Amniotic epithelial cell (primary cell): ENCODE results near the gene MRM1.
A peak's percentile ranks its signal among the peaks of the same experiment; 100 is the strongest.

Experiments
- DNase-seq: peaks from one replicate; pipeline ENCODE4 v3.0.0-alpha.2; 2010; ENCODE audit warnings: low read depth

The MRM1 gene, protein sequence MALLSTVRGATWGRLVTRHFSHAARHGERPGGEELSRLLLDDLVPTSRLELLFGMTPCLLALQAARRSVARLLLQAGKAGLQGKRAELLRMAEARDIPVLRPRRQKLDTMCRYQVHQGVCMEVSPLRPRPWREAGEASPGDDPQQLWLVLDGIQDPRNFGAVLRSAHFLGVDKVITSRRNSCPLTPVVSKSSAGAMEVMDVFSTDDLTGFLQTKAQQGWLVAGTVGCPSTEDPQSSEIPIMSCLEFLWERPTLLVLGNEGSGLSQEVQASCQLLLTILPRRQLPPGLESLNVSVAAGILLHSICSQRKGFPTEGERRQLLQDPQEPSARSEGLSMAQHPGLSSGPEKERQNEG

DNA sequence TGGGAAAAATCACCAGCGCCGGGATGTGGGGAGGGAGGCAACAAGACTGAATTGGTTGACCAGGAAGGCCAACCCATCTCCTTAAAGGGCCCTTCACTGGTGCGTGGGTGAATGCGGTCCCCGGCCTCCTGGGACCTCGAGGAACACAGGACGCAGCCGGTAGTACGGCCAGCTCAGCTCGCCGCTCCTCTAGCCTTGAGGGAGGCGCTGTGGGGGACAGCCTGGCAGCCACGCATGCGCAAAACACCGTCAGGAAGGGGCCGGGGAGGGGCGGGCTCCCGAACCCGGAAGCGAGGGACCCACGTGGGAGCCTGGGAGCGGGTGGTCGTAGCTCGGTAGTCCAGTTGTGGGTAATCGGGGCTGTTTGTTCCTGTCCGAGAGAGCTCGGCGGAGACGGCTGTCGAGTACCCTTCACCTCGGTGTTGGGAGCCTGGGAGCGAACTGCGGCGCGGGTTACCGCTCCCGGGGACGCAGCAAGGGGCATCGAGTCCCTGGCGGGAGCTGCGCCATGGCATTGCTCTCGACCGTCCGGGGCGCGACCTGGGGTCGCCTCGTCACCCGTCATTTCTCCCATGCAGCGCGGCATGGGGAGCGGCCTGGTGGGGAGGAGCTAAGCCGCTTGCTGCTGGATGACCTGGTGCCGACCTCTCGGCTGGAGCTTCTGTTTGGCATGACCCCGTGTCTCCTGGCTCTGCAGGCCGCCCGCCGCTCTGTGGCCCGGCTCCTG, at the start of gene MRM1:
MRM1 (plus strand) TSS at position 281 of the 727 bp plus-strand sequence; CDS start at position 509, 228 bp downstream.
- DNase-seq = peak; percentile 79

DNA sequence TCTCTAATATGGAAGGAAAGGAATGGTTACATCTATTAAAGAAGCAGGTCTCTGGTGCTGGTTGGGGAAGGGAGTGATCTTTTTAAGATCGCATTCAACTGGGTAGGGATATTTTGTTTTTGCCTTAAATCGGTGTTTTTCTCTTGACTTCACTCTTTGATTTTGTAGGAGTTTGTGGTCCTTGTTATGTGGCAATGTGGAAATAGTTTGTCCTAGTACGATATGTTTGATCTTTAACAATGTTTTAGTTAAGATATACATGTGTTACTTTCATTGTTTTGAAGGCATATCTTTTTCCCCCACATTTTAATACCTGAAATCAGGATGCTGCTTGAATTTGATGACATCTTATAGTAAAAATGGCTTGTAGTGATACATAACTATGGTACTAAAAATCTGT, 47.9 kb upstream of the MRM1 start:
- no peak for DNase-seq

DNA sequence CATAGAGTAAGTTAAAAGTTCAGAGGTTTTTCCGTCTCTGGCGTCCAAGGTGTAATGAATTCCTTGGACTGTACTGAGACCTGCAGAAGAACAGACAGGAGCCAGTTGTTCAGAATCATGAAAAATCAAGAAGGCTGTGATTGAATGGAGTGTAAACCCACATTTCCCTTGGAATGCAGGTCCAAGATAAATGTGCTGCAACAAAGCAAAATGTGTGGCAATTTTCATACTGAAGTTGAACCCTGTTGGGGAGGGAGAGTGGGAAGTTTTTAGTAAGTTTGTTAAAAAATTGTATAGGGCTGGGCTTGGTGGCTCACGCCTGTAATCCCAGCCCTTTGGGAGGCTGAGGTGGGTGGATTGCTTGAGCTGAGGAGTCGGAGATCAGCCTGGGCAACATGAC, 35.3 kb upstream of the MRM1 start:
- peak; percentile 74 for DNase-seq

DNA sequence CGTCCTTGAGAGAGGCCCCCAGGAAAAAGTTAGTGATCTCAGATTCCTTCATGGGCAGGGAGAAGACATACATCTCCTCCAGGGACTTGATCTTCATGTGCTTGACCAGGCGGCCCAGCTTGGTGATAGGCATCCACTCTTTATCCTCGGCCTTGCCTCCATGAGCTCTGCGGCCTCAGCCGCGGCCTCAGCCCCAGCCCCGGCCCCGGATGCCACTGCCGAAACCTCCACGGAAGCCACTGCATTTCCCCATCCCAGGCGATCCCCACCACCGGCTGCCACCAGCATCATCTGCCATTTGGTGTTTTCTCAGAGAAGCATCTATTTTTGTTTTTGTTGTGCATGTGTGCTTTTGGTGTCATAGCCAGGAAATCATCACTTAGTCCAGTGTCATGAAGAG, 26.4 kb upstream of the MRM1 start:
- DNase-seq = no peak

DNA sequence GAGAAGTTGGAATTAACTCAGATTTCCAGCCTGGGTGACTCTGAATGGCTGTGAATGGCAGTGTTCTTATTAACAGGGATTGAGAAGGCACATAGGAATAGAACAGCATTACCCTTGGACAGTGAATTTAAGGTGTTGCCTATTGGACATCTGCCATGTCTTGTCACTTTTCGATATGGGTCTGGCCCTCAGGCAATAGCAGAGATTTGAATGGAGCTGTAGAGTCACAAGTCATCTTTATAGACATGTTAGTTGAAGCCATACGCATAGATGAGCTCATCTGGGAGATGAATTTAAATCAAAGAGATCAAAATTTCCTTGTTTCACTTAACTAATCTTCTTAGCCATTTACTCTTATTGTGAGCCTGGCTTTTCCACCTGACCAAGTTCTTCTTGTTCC, 24.6 kb upstream of the MRM1 start:
- DNase-seq = no peak

DNA sequence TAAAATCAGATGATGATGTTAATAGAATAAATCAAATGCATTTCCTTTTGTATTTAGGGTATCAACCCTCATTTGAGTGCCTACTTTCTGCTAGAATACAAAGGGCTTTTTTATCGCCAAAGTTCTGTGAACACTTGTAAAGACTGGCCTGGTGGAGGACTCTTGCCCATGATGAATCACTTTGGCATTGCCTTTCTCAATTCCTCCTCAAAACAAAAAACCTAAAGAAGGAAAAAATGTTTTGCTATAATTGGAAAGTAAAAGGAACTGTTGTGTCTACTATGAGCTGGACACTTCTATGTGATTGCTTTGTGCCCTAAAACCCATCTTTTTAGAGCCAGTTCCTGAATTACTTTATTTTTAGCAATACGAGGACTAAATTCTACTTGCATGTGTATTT, 22.7 kb upstream of the MRM1 start:
- DNase-seq = peak; percentile 22

DNA sequence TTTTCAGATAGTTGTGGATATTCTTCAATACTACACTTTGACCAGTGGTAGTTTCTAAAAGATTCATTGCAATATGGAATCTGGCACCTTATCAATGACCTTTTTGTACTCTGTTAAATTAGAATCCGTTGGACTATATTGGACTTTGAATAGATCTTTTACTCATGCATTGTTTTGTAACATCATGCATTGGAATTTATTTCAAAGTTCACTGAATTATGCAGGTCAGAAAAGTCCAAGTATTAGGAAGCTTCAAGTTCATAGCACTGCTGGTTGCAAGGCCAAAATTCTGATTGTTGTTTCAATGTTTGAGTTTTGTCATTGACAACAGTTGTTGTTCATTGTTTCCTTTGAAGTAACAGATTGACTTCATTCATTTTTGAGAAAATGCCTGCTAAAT, 17.6 kb upstream of the MRM1 start:
- DNase-seq = no peak

DNA sequence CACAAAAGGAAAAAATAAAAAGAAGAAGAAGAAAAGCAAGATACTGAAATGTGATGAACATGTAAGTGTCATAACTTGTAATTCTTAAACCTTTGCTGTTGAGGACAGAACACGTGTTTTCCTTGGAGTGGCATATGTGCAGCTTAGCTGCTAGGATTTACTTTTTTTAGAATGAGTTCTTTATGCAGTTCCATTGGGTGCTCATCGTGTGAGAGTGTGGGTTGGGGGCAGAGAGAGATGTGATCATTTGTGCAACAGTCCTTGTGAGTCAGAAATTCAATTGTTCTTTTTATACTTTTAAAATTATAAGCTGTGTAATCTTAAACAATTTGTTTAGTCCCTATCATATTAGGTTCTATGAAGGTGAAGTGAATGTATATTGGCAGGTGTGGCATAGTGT, 15.2 kb upstream of the MRM1 start:
- no peak for DNase-seq

DNA sequence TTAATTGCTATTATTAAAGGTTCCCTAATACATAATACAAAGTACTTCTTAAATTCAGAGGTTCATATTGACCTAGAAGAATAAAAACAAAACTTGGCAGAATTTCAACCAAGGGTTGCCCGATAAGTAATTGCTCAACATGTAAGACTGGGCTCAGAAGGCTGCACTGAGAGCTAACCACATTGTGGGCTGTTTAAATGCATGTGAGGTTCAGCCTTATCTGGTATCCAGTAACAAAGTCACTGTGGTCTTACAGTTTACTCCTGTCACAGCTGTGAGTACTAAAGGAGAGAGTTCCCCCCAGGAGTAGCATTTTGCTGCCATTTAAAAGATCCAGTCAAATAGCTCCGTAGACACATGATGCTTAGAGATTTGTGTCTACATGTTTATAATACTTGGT, 11.3 kb upstream of the MRM1 start:
- peak; percentile 92 for DNase-seq

DNA sequence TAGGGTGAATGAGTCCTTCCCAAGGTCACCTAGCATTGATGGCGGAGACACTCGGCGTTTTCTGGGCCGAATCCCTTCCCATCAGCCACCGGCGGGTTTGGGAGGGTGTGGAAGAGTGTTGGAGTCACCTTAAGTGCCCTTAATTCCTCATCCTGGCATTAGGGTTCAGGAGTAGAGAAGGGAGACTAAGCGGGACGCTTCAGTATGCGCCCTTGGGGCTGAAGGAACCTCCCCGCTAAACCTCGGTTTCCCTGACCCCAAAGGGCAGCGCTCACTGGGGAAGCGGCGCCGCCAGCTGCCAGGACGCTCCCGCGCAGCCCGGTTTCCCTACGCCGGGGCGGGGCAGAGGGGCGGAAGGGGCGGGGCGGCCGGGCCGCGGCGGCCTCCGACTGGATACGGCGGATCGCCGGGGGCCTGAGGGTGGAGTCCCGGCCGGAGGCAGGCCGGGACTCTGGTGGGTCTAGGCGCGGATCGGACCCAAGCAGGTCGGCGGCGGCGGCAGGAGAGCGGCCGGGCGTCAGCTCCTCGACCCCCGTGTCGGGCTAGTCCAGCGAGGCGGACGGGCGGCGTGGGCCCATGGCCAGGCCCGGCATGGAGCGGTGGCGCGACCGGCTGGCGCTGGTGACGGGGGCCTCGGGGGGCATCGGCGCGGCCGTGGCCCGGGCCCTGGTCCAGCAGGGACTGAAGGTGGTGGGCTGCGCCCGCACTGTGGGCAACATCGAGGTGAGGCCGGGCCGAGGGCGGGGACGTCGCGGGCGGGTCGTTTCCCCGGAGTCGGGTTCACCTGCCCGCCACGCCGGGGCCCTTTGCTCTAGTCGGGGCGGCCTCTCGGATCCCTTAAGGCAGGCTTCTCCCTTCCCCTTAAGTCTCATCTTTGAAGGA, 9.7 kb upstream of the MRM1 start, which contains the start of gene DHRS11:
DHRS11 (plus strand) TSS at position 446 of the 882 bp plus-strand sequence; CDS start at position 577, 131 bp downstream.
- peak; percentile 49 for DNase-seq

DNA sequence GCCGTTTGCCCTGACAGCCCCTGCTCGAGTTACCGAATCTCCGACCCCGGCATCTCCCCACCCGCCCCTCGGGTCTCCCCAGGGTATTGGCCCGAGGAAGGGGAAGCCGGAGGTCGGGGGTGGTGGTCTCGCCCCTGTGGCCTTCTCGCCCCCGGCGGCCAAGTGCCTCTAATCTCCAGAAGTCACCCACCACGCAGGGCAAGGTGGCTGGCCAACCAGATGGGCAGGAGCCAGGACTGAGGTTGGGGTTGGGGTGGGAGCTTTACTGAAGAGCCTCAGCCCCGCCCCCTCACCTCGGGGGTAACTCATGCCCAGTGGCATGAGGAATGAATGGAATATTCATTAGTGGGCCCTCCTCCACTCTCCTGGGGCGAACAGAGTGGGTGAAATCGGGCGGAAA, 9.1 kb upstream of the MRM1 start:
- peak; percentile 32 for DNase-seq

DNA sequence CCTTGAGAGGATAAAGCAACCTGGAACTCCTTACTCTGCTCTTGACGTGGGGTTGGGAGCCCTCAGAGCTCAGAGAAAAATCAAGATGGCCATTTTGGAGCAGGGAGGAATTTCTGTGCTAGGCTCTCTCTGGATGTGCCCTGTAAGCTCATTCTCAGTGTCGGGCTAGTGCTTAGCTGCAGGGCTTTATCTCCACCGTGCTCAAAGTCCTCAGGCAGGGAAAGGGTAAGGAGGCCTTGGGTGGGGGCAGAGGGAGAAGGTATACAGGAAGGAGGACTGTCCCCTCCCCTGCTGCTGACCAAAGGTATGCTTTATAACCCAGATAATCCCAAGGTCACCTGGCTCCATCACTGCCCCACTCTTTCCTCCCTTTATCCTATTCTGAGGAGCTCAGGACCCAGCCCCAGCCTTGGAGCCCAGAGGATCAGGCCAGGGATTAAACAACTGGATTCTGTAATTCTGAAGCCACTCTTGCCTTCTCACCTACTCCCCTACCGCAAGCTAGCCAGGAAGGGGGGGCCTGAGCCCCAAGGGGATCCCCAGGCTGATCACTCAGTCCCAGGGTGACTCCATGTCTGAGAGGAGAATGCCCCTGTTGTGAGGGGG, 8.6 kb upstream of the MRM1 start:
- DNase-seq = no peak

DNA sequence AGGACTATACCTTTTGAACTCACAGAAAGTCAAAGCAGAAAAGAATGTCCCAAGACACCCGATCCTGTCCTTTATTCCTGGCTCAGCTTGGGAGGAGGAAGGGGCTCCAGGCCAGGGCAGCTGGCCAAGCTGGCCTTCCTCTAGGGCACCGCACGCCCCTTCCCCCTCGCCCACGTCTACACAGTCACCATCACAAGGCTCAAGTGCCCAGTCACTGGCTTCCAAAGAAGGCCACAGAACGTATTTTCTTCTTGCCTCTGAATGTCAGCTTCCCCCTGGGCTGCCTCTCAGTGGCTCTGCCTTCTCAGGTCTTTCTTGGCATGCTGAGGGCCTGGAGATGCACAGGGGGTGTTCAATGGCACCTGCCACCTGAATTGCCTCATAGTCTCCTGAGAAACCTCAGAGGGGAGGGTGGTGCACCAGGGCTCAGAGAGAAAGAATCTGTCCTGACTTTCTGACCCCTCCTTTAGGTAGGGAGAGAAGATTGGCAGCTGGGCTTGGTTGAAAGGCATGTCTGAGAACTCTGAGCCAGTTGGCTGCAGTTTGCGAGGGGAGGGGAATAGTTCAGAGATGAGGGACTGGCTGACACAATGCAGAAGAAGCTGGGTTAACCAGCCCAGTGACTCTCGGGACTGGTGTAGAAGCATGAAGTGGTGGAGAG, 7.6 kb upstream of the MRM1 start:
- DNase-seq = no peak

DNA sequence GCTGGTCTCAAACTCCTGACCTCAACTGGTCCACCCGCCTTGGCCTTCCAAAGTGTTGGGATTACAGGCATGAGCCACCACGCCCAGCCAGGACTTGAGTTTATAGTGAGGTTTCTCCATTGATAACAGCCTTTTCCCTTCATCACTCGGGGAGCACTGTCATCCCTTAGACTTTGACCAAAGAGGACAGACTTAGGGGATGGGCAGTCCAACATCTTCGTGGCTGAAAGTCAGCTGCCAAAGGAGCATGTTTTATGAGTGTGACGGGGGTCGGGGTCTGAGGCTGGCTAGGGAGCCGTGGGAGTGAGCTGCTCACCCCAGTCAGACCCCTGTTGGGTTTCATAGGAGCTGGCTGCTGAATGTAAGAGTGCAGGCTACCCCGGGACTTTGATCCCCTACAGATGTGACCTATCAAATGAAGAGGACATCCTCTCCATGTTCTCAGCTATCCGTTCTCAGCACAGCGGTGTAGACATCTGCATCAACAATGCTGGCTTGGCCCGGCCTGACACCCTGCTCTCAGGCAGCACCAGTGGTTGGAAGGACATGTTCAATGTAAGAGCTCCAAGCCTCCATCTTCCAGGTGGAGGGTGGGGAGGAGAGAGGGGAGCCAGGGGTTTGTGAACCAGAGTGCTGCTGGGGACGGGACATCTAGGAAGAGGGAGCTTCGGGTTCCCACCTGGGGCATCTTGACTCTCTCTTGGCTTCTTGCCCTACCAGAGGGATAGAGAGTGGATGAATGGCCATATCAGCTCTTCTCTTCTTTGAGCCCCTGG, 6.6 kb upstream of the MRM1 start:
- DNase-seq = no peak

DNA sequence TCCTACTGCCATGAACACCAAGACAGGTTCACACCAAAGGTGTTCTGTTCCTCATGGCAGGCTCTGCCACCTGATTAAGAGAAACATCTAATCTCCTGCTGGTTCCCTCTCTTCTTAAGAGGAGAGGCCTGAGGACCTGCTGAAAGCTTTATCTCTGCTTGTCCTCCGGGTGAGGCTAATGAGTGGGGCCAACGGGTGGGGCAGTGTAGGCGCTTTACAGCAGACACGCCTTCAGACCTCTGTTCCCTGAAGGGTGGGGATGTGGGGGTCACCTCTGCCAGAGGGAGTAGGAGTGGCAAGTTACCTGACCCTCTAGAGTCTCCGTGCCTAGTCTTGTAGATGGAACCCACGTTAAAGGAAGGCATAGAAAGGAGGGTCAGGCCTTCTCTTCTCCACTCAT, 4.2 kb upstream of the MRM1 start:
- no peak for DNase-seq

DNA sequence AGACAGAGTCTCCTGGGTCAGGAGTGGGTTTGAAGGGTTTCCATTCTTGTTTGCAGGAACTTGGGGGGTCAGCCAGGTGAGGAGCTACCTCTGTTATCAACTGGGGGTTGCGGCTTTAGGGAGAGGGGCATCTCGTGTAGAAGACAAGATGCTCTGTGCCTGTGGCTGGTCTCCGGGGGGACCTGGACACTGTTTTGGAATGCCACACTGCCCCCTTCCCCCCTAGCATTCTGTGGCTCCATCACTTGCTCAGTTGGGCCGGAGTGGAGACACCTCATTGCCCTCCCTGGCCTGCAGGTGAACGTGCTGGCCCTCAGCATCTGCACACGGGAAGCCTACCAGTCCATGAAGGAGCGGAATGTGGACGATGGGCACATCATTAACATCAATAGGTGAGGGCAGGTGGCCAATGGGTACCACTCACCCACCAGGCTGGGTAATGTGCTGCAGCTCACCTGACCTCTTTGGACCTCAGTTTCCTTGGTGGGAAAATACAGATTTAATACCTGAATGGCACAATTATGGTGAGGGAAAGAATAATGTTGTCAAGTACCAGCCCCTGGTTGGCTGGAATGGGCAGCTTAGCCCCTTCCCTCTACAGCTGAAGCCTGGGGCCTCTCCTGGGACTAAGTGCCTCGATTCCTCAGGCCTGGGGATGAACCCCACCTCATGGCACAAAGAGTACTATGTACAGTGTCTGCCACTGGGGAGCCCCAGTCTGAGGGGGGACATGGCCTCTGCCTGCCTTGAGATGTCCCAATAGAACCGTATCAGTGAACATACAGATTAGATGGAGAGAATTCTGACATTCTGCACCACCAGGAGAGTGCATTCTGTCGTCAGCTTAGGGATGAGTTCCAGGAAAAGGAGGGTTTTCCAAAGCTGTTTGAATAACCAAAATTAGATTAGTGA, 3.3 kb upstream of the MRM1 start:
- no peak for DNase-seq

DNA sequence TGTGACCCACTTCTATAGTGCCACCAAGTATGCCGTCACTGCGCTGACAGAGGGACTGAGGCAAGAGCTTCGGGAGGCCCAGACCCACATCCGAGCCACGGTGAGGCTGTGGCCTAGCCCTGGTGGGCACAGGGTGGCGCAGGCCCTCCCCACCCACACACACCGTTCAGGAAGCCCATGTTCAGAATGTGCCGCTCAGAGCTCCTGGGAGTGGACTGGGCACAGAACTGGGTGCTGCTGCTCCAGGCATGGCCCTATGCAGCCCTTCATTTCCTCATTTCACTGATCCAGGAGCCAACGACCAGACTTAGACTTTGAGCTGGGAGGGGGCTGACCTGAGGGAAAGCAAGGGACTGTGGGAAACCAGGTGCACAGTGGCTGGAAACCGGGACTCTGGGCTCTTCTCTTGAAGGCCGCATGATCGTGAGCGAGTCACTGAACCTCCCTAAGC, 2.4 kb upstream of the MRM1 start:
- DNase-seq = no peak

DNA sequence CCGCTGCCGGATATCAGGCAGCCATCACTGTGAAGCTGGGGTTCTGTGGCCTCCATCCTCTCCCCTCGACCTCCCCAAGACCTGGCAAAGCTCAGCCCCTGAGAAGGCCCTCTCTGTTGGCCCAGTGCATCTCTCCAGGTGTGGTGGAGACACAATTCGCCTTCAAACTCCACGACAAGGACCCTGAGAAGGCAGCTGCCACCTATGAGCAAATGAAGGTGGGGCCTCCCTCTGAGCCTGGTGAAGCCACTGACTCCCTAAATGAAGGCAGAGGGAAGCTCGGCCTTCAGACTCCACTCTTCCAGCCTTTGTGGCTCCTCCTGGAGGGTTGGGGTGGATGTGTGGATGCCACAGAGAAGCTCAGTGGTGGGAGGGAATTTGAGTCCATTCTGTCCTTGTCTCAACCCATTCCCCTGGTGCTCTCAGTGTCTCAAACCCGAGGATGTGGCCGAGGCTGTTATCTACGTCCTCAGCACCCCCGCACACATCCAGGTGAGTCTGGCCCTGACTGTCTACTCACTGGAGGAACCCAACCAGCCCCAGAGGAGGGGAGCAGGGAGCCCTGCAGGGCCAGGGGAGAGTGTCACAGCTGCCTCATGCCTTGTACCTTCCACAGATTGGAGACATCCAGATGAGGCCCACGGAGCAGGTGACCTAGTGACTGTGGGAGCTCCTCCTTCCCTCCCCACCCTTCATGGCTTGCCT, 1.7 kb upstream of the MRM1 start:
- DNase-seq = no peak

DNA sequence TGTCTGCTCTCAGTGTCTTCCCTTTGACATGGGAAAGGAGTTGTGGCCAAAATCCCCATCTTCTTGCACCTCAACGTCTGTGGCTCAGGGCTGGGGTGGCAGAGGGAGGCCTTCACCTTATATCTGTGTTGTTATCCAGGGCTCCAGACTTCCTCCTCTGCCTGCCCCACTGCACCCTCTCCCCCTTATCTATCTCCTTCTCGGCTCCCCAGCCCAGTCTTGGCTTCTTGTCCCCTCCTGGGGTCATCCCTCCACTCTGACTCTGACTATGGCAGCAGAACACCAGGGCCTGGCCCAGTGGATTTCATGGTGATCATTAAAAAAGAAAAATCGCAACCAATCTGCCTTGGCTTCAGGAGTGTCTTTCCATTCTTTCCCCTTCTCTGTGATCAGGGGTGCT, 918 bp upstream of the MRM1 start:
- no peak for DNase-seq
